ENCODE measurements around the gene LRRN3.

LRRN3 gene

DNA sequence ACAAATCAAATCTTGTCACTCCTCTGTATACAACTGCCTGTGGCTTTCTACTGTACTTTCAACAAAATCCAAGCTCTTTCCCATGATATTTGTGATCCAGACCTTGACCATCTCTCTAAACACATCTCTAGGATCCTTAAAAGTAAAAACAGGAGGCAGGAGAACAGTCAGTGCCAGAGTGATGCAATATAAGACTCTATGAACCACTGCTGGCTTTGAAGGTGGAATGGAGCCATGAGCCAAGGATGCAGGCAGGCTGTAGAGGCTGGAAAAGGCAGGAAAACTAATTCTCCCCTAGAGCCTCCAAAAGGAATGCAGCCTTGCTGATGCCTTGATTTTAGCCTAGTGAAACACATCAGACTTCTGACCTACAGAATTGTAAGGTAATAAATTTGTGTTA, 45.5 kb upstream of the LRRN3 start:
- POLR2A ChIA-PET: no interaction called here
- H3K27ac ChIP-seq (ENCODE audit: extremely low read depth, low read depth, low read length): no peak overlapping the region
- H3K9me3 ChIP-seq (ENCODE audit: control insufficient read depth, insufficient read depth, low read depth, low read length): no peaks in the 10 kb centered on the region
- H3K4me1 ChIP-seq (ENCODE audit: control insufficient read depth, insufficient read depth, low read length): no peaks in the 10 kb centered on the region
- H3K4me3 ChIP-seq (ENCODE audit: low read depth, low read length): no peak overlapping the region
- CTCF ChIA-PET: no interaction called here
- TF ChIP-seq ZBTB49 (tag by site-specific recombination; IDR thresholded peaks at IDR 0.05; ENCODE audit: low read depth) (no peak), ZXDB (tag by site-specific recombination; IDR thresholded peaks at IDR 0.05) (no peak), SCRT1 (tag by site-specific recombination; IDR thresholded peaks at IDR 0.05; ENCODE audit: borderline replicate concordance) (no peak), ZNF223 (tag by site-specific recombination; IDR thresholded peaks at IDR 0.05) (no peak), ZNF549 (tag by site-specific recombination; IDR thresholded peaks at IDR 0.05) (no peak), ZBTB17 (tag by site-specific recombination; IDR thresholded peaks at IDR 0.05) (peak; percentile 23; the same call in 1 of the 2 replicates)
- no peaks in the 10 kb centered on the region for H3K36me3 ChIP-seq (ENCODE audit: control insufficient read depth in 2 of 2, insufficient read depth in 1 of 2, low read length in 2 of 2)

DNA sequence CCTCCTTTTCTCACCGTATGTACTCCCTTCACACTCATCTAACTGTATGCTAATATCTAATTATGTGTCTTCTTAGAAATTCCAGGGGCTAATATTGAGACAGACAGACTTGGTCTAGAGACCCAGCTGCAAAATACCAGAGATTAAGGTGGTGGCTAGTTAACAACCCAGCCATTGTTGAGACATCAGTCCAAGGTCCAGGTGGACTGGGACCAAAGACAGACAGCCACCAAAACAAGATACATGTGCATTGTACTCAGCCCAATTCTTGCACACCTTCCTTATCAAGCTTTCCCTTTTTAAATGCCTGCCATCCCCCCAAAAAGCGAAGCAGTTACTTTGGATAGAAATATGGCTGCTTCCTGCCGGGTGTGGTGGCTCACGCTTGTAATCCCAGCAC, 43.3 kb upstream of the LRRN3 start:
- no peak for TF ChIP-seq ZSCAN16 (tag by site-specific recombination; IDR thresholded peaks at IDR 0.05)
- no peak overlapping the region for H3K27ac ChIP-seq (ENCODE audit: extremely low read depth, low read depth, low read length)
- ChIA-PET CTCF (no interaction called here), POLR2A (no interaction called here)
- no peaks in the 10 kb centered on the region for H3K36me3 ChIP-seq (ENCODE audit: control insufficient read depth in 2 of 2, insufficient read depth in 1 of 2, low read length in 2 of 2)
- no peaks in the 10 kb centered on the region for H3K9me3 ChIP-seq (ENCODE audit: control insufficient read depth, insufficient read depth, low read depth, low read length)
- no peak overlapping the region for H3K4me3 ChIP-seq (ENCODE audit: low read depth, low read length)
- no peaks in the 10 kb centered on the region for H3K4me1 ChIP-seq (ENCODE audit: control insufficient read depth, insufficient read depth, low read length)

DNA sequence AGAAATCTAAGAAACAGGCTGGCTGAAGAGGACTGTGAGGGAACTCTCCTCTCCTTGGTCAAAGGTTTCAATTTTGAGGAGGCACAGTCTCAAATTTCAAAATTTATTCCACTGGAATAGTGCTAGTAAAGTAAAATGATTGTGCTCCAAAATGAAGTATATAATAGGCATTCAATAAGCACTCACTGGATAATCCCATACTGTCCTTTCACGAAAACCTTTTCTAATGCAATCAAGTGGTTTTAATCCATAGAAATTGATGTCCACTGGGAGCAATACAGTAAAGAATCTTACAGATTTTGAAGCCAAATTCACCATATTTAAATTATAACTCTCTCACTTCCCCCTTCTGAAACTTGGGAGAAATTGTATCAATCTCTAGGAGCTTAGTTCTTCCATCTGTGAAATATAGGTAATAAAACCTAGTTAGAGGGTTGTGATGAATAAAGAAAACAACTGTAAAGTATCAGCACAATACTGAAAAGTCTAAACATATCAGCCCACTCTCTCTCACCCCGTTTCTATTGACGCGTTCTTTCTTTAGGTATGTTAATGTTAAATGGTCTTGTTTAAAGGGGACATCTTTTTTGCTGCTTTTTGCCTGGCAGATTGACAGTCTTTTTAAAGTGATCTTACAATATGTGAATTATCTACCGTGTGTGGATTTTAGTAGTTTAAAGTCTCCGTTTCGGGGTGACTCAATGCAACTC, 40.8 kb upstream of the LRRN3 start:
- Histone ChIP-seq H3K4me3 (ENCODE audit: low read depth, low read length) (no peak overlapping the region), H3K9me3 (ENCODE audit: control insufficient read depth, insufficient read depth, low read depth, low read length) (no peaks in the 10 kb centered on the region), H3K27ac (ENCODE audit: extremely low read depth, low read depth, low read length) (no peak overlapping the region), H3K4me1 (ENCODE audit: control insufficient read depth, insufficient read depth, low read length) (no peaks in the 10 kb centered on the region), H3K36me3 (ENCODE audit: control insufficient read depth in 2 of 2, insufficient read depth in 1 of 2, low read length in 2 of 2) (no peaks in the 10 kb centered on the region)
- POLR2A ChIA-PET: no interaction called here
- CTCF ChIA-PET: no interaction called here
- TF ChIP-seq ZNF558 (tag by site-specific recombination; IDR thresholded peaks at IDR 0.05) (no peak), EGR2 (tag by site-specific recombination; IDR thresholded peaks at IDR 0.05; ENCODE audit: low read depth) (no peak), ZNF24 (tag by site-specific recombination; IDR thresholded peaks at IDR 0.05) (no peak), SP3 (tag by site-specific recombination; IDR thresholded peaks at IDR 0.05) (no peak), ZNF214 (tag by site-specific recombination; IDR thresholded peaks at IDR 0.05; ENCODE audit: borderline replicate concordance) (no peak), ZNF157 (tag by site-specific recombination; IDR thresholded peaks at IDR 0.05) (no peak), GLI2 (tag by site-specific recombination; IDR thresholded peaks at IDR 0.05; ENCODE audit: borderline replicate concordance, low read depth) (no peak), KLF8 (tag by site-specific recombination; IDR thresholded peaks at IDR 0.05) (no peak), SETDB1 (IDR thresholded peaks at IDR 0.05; ENCODE audit: insufficient read length, low read length) (no peak), ZBTB21 (tag by site-specific recombination; IDR thresholded peaks at IDR 0.05) (no peak), ZBTB1 (tag by site-specific recombination; IDR thresholded peaks at IDR 0.05) (no peak), GLI4 (tag by site-specific recombination; IDR thresholded peaks at IDR 0.05) (no peak), ZNF548 (tag by site-specific recombination; IDR thresholded peaks at IDR 0.05) (no peak), ZSCAN5A (tag by site-specific recombination; IDR thresholded peaks at IDR 0.05) (no peak), TCF7L2 (IDR thresholded peaks at IDR 0.05; ENCODE audit: borderline replicate concordance, low read depth, low read length) (no peak)
- TF ChIP-seq, protein P1, sequence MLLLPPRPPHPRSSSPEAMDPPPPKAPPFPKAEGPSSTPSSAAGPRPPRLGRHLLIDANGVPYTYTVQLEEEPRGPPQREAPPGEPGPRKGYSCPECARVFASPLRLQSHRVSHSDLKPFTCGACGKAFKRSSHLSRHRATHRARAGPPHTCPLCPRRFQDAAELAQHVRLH (tag by site-specific recombination; IDR thresholded peaks at IDR 0.05): no peak
- TF ChIP-seq, protein P2, sequence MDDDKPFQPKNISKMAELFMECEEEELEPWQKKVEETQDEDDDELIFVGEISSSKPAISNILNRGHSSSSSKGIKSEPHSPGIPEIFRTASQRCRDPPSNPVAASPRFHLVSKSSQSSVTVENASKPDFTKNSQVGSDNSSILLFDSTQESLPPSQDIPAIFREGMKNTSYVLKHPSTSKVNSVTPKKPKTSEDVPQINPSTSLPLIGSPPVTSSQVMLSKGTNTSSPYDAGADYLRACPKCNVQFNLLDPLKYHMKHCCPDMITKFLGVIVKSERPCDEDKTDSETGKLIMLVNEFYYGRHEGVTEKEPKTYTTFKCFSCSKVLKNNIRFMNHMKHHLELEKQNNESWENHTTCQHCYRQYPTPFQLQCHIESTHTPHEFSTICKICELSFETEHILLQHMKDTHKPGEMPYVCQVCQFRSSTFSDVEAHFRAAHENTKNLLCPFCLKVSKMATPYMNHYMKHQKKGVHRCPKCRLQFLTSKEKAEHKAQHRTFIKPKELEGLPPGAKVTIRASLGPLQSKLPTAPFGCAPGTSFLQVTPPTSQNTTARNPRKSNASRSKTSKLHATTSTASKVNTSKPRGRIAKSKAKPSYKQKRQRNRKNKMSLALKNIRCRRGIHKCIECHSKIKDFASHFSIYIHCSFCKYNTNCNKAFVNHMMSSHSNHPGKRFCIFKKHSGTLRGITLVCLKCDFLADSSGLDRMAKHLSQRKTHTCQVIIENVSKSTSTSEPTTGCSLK (tag by site-specific recombination; IDR thresholded peaks at IDR 0.05): no peak
- TF ChIP-seq, protein P3, sequence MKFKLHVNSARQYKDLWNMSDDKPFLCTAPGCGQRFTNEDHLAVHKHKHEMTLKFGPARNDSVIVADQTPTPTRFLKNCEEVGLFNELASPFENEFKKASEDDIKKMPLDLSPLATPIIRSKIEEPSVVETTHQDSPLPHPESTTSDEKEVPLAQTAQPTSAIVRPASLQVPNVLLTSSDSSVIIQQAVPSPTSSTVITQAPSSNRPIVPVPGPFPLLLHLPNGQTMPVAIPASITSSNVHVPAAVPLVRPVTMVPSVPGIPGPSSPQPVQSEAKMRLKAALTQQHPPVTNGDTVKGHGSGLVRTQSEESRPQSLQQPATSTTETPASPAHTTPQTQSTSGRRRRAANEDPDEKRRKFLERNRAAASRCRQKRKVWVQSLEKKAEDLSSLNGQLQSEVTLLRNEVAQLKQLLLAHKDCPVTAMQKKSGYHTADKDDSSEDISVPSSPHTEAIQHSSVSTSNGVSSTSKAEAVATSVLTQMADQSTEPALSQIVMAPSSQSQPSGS (tag by site-specific recombination; IDR thresholded peaks at IDR 0.05; ENCODE audit: low read depth): no peak
